HCT116 (cell line): Measurements from ENCODE around the gene OPCML. TPM values are rescaled to one million over a fixed set of nuclear protein-coding genes. Genes with fewer than 3 reads are reported as not detected.

Experiments
- ATAC-seq: fragments of 200-7000 bp; cut with Tn5 transposase; 2 replicates; pipeline ENCODE4 v1.9.1; 2020; ENCODE audit warnings: mild to moderate bottlenecking, moderate library complexity
- BruUV-seq: library from RNA; stranded (reverse); fragments of 400-500 nt; replicated peaks from 2 replicates; lab custom pipeline; 2021; lab: Mats Ljungman, UMichigan
- CTCF ChIA-PET: fragments of 300-600 bp; sonication (Branson Sonifier 250); formaldehyde crosslinking; loops from one replicate; lab custom pipeline; 2021; ENCODE audit warnings: antibody characterized with exemption; lab: Charles Lee
- POLR2A ChIA-PET: fragments of 300-600, 350-600 bp; sonication (Branson Sonifier 250); formaldehyde crosslinking; loops from one replicate; lab custom pipeline; 2021; ENCODE audit warnings: antibody characterized with exemption; lab: Charles Lee
- RAD21 ChIA-PET, 2 experiments: fragments of 300-600 bp; sonication (Branson Sonifier 250); formaldehyde crosslinking; loops; one replicate each; lab custom pipeline; 2023; ENCODE audit warnings: low total read pairs in 2 of 2; ENCODE audit not compliant: uncharacterized antibody in 2 of 2, unreplicated experiment in 2 of 2, low non-redundant PET in 1 of 2; lab: Charles Lee
- DNase-seq: peaks from one replicate; pipeline ENCODE4 v3.0.0-alpha.2; 2010; ENCODE audit warnings: low read depth, low spot score
- H2AFZ ChIP-seq: fragments of 200-600 bp; shearing (Covaris generic), sonication (generic); 2 replicates; pipeline ENCODE4 v1.6.1; 2017; ENCODE audit warnings: low read depth, mixed run types, mixed read lengths, antibody characterized with exemption, low read length; ENCODE audit not compliant: poor library complexity, severe bottlenecking
- H3K27ac ChIP-seq: 2 replicates; pipeline ENCODE4 v1.5.1; 2012; ENCODE audit warnings: low read depth, low read length
- H3K27me3 ChIP-seq: fragments of 200-600 bp; sonication (generic); 2 replicates; pipeline ENCODE4 v1.6.1; 2016; ENCODE audit warnings: mixed run types, low read length, mixed read lengths; ENCODE audit not compliant: insufficient read depth
- H3K36me3 ChIP-seq, 2 experiments: fragments of 200-500 bp in 1 of 2; fragments of 200-600 bp in 1 of 2; sonication (Bioruptor generic) in 1 of 2; sonication (generic) in 1 of 2; 2 replicates each; pipeline versions ENCODE4 v1.5.1 to v1.6.1; 2014 to 2016; ENCODE audit warnings: low read length in 2 of 2, inconsistent platforms in 1 of 2, mixed read lengths in 1 of 2, mixed run types in 1 of 2; ENCODE audit not compliant: insufficient read depth in 2 of 2, control insufficient read depth in 1 of 2
- H3K4me1 ChIP-seq, 2 experiments: fragments of 200-600 bp in 1 of 2; sonication (generic) in 1 of 2; 2 replicates each; pipeline versions ENCODE4 v1.5.1 to v1.6.1; 2012 to 2017; ENCODE audit warnings: low read length in 2 of 2, inconsistent platforms in 1 of 2, mild to moderate bottlenecking in 1 of 2, mixed read lengths in 1 of 2, mixed run types in 1 of 2, moderate library complexity in 1 of 2; ENCODE audit not compliant: insufficient read depth in 2 of 2, control insufficient read depth in 1 of 2
- H3K4me2 ChIP-seq: fragments of 200-600 bp; sonication (generic); 2 replicates; pipeline ENCODE4 v1.6.1; 2017; ENCODE audit warnings: mixed run types, low read length, mixed read lengths
- H3K4me3 ChIP-seq, 2 experiments: fragments of 200-600 bp in 1 of 2; sonication (generic) in 1 of 2; replicated peaks in 1 of 2; 2 replicates each; pipeline ENCODE4 v1.5.1; 2011 to 2016; ENCODE audit warnings: low read length in 2 of 2, control low read depth in 1 of 2, low read depth in 1 of 2, mild to moderate bottlenecking in 1 of 2, mixed read lengths in 1 of 2, mixed run types in 1 of 2
- H3K79me2 ChIP-seq: fragments of 200-600 bp; sonication (generic); 2 replicates; pipeline ENCODE4 v1.6.1; 2017; ENCODE audit warnings: mild to moderate bottlenecking, mixed run types, low read length, moderate library complexity, mixed read lengths; ENCODE audit not compliant: insufficient read depth
- H3K9ac ChIP-seq: fragments of 200-600 bp; sonication (generic); 2 replicates; pipeline ENCODE4 v1.6.1; 2016; ENCODE audit warnings: low read length, mixed read lengths
- H3K9me2 ChIP-seq: fragments of 200-600 bp; sonication (generic), shearing (Covaris generic); 2 replicates; pipeline ENCODE4 v1.6.1; 2017; ENCODE audit warnings: mixed run types, mild to moderate bottlenecking, moderate library complexity; ENCODE audit not compliant: insufficient read depth
- H3K9me3 ChIP-seq, 2 experiments: fragments of 200-500 bp in 1 of 2; fragments of 200-600 bp in 1 of 2; sonication (Bioruptor generic) in 1 of 2; sonication (generic) in 1 of 2; 2 replicates each; pipeline ENCODE4 v1.6.1; 2014 to 2017; ENCODE audit warnings: low read length in 2 of 2, mixed read lengths in 2 of 2, inconsistent platforms in 1 of 2, low read depth in 1 of 2, mild to moderate bottlenecking in 1 of 2, mixed run types in 1 of 2, moderate library complexity in 1 of 2; ENCODE audit not compliant: control insufficient read depth in 1 of 2, insufficient read depth in 1 of 2
- H4K20me1 ChIP-seq: fragments of 200-600 bp; sonication (generic), shearing (Covaris generic); 2 replicates; pipeline ENCODE4 v1.6.1; 2017; ENCODE audit warnings: mixed run types, mild to moderate bottlenecking, moderate library complexity; ENCODE audit not compliant: insufficient read depth
- ATF3 ChIP-seq: IDR thresholded peaks from 2 replicates; pipeline ENCODE4 v1.6.1; 2012
- CEBPB ChIP-seq: IDR thresholded peaks from 2 replicates; pipeline ENCODE4 v1.6.1; 2012; ENCODE audit warnings: low read depth
- CTCF ChIP-seq, 3 experiments: fragments of 200-600 bp in 1 of 3; sonication (generic) in 1 of 3; IDR thresholded peaks in 2 of 3; conservative IDR thresholded peaks in 1 of 3; 2 replicates each; pipeline ENCODE4 v1.5.1; 2012 to 2017; ENCODE audit warnings: low read depth in 2 of 3, low read length in 2 of 3, antibody characterized with exemption in 1 of 3, borderline replicate concordance in 1 of 3, control low read depth in 1 of 3, mild to moderate bottlenecking in 1 of 3, mixed read lengths in 1 of 3, mixed run types in 1 of 3, moderate library complexity in 1 of 3; ENCODE audit not compliant: insufficient read depth in 1 of 3
- EGR1 ChIP-seq: IDR thresholded peaks from 2 replicates; pipeline ENCODE4 v1.6.1; 2012; ENCODE audit warnings: low read depth
- JUND ChIP-seq: IDR thresholded peaks from 2 replicates; pipeline ENCODE4 v1.6.1; 2012
- MAX ChIP-seq: IDR thresholded peaks from 2 replicates; pipeline ENCODE4 v1.6.1; 2012
- POLR2AphosphoS5 ChIP-seq: IDR thresholded peaks from 2 replicates; pipeline ENCODE4 v1.6.1; 2011; ENCODE audit warnings: mild to moderate bottlenecking, low read depth, low read length, moderate library complexity
- SRF ChIP-seq: IDR thresholded peaks from 2 replicates; pipeline ENCODE4 v1.6.1; 2012; ENCODE audit warnings: low read depth
- ZFX ChIP-seq: fragments of 450-650 bp; IDR thresholded peaks from 2 replicates; pipeline ENCODE4 v1.6.1; 2017
- intact Hi-C: fragments of 100-400 bp; cut with micrococcal nuclease; formaldehyde crosslinking; loops from 2 replicates; pipeline ENCODE4 v1.10.0; 2022
- total RNA-seq: library from RNA; stranded (reverse); gene quantifications from one replicate; pipeline ENCODE4 v1.2.1, GENCODE V29; 2021; ENCODE audit not compliant: unreplicated experiment

The OPCML gene
- total RNA-seq, 1 experiment from 2014 or later = not detected

- Histone ChIP-seq H2AFZ (no peak overlapping the region), H3K4me2 (no peak overlapping the region), H3K4me3 (no peak overlapping the region), H3K9ac (no peak overlapping the region), H3K79me2 (no peaks in the 10 kb centered on the region), H4K20me1 (no peaks in the 10 kb centered on the region), H3K36me3 (no peaks in the 10 kb centered on the region), H3K9me3 (peaks cover 19 to 32% of the 10 kb centered on the region in 2 experiments; a peak in 2 of 4 replicates), H3K27me3 (no peaks in the 10 kb centered on the region), H3K9me2 (no peaks in the 10 kb centered on the region), H3K4me1 (no peaks in the 10 kb centered on the region), H3K27ac (no peak overlapping the region)
- no peak for DNase-seq
- ChIA-PET CTCF (no interaction called here), RAD21 (no interaction called here), POLR2A (no interaction called here)
- ATAC-seq = no peak
- intact Hi-C loops = no loop called here
- TF ChIP-seq SRF = no peak
- no TSS peak for BruUV-seq
These were observed 229.0 kb downstream of the OPCML start for GRCh38 chr11:133303262-133303661.

- Histone ChIP-seq H3K36me3 (no peaks in the 10 kb centered on the region), H3K9me3 (peaks cover 19 to 26% of the 10 kb centered on the region in 2 experiments; a peak in 2 of 4 replicates), H3K9ac (no peak overlapping the region), H3K4me3 (no peak overlapping the region), H3K27ac (no peak overlapping the region), H3K79me2 (no peaks in the 10 kb centered on the region), H3K9me2 (no peaks in the 10 kb centered on the region), H3K4me1 (no peaks in the 10 kb centered on the region), H2AFZ (no peak overlapping the region), H3K27me3 (no peaks in the 10 kb centered on the region), H3K4me2 (no peak overlapping the region), H4K20me1 (no peaks in the 10 kb centered on the region)
- ChIA-PET CTCF (no interaction called here), POLR2A (no interaction called here), RAD21 (no interaction called here)
- BruUV-seq = no TSS peak
- ATAC-seq = no peak
- intact Hi-C loops = no loop called here
- DNase-seq = no peak
- TF ChIP-seq EGR1 (no peak), CTCF (IDR thresholded peaks at IDR 0.05 in 2 of 3, conservative IDR thresholded peaks at IDR 0.05 in 1 of 3; ENCODE audit: borderline replicate concordance in 1 of 3, insufficient read depth in 1 of 3, low read depth in 2 of 3, low read length in 2 of 3) (no peak), MAX (no peak), ZFX (no peak), POLR2AphosphoS5 (no peak), CEBPB (no peak), JUND (no peak), ATF3 (no peak)
These were observed 230.2 kb downstream of the OPCML start for GRCh38 chr11:133302056-133302455.
